A549 (cell line): ENCODE measurements around the gene RPS16.

Experiments
- CEBPB ChIP-seq, 2 experiments: fragments of >200 bp in 1 of 2; sonication (Bioruptor Twin) in 1 of 2; formaldehyde crosslinking in 1 of 2; IDR thresholded peaks; 2 replicates each; pipeline ENCODE4 v1.6.1; 2012 to 2016
- CHD2 ChIP-seq: fragments of 150-350 bp; IDR thresholded peaks from 2 replicates; pipeline ENCODE4 v1.6.1; 2014; ENCODE audit warnings: low read length; ENCODE audit not compliant: partially characterized antibody
- CTCF ChIP-seq: fragments of >200 bp; sonication (Bioruptor Twin); formaldehyde crosslinking; IDR thresholded peaks from 3 replicates; pipeline ENCODE4 v1.5.1; 2016
- EHMT2 ChIP-seq: fragments of 200-600 bp; sonication (generic); IDR thresholded peaks from 2 replicates; pipeline ENCODE4 v1.6.1; 2016; ENCODE audit warnings: antibody characterized with exemption, low read depth, mild to moderate bottlenecking, moderate library complexity
- EP300 ChIP-seq, 2 experiments: fragments of >200 bp; sonication (Bioruptor Twin); formaldehyde crosslinking; IDR thresholded peaks; 2 replicates in 1 of 2; 3 replicates in 1 of 2; pipeline ENCODE4 v1.6.1; 2016 to 2017
- FOSL2 ChIP-seq, 2 experiments: fragments of 450-650 bp in 1 of 2; fragments of >200 bp in 1 of 2; sonication (Bioruptor Twin) in 1 of 2; formaldehyde crosslinking; IDR thresholded peaks; 2 replicates each; pipeline versions ENCODE4 v1.5.0 to v1.6.1; 2016 to 2020; ENCODE audit warnings: mild to moderate bottlenecking in 1 of 2, moderate library complexity in 1 of 2
- JUN ChIP-seq, 2 experiments: fragments of >200 bp; sonication (Bioruptor Twin); formaldehyde crosslinking; IDR thresholded peaks; 2 replicates in 1 of 2; 3 replicates in 1 of 2; pipeline ENCODE4 v1.6.1; 2016 to 2017
- KDM1A ChIP-seq: fragments of 200-600 bp; sonication (generic); IDR thresholded peaks from 2 replicates; pipeline ENCODE4 v1.6.1; 2016; ENCODE audit warnings: low read depth, mild to moderate bottlenecking
- MAX ChIP-seq: IDR thresholded peaks from 2 replicates; pipeline ENCODE4 v1.6.1; 2012
- MAZ ChIP-seq: fragments of 150-350 bp; IDR thresholded peaks from 2 replicates; pipeline ENCODE4 v1.6.1; 2014; ENCODE audit warnings: antibody characterized with exemption, low read depth, low read length, borderline replicate concordance
- POLR2A ChIP-seq: IDR thresholded peaks from 2 replicates; pipeline ENCODE4 v1.6.1; 2012; ENCODE audit warnings: mild to moderate bottlenecking, low read length
- POLR2AphosphoS2 ChIP-seq: conservative IDR thresholded peaks from 2 replicates; pipeline ENCODE4 v1.6.1; 2012; ENCODE audit warnings: low read length, improper control_type of control experiment, inconsistent platforms
- RFX5 ChIP-seq: fragments of 450-650 bp; IDR thresholded peaks from 2 replicates; pipeline ENCODE4 v1.7.1; 2014; ENCODE audit warnings: antibody characterized with exemption, mild to moderate bottlenecking, moderate library complexity

GRCh38 chr19:39417463-39418181 lies 18.1 kb downstream of the RPS16 start:
- TF ChIP-seq KDM1A: no peak
- TF ChIP-seq EP300 (IDR thresholded peaks at IDR 0.05): no peak
- TF ChIP-seq MAZ: no peak
- no peak for TF ChIP-seq CTCF
- TF ChIP-seq MAX: no peak
- TF ChIP-seq CEBPB (IDR thresholded peaks at IDR 0.05): no peak
- TF ChIP-seq POLR2A: no peak
- no peak for TF ChIP-seq JUN (IDR thresholded peaks at IDR 0.05)
- TF ChIP-seq CHD2: no peak
- no peak for TF ChIP-seq RFX5
- TF ChIP-seq FOSL2 (IDR thresholded peaks at IDR 0.05): no peak
- no peak for TF ChIP-seq FOSL2 (CRISPR knock-in tag; IDR thresholded peaks at IDR 0.05)
- no peak for TF ChIP-seq EHMT2
- no peak for TF ChIP-seq POLR2AphosphoS2
